ENCODE results near the gene RASL11A.

DNA sequence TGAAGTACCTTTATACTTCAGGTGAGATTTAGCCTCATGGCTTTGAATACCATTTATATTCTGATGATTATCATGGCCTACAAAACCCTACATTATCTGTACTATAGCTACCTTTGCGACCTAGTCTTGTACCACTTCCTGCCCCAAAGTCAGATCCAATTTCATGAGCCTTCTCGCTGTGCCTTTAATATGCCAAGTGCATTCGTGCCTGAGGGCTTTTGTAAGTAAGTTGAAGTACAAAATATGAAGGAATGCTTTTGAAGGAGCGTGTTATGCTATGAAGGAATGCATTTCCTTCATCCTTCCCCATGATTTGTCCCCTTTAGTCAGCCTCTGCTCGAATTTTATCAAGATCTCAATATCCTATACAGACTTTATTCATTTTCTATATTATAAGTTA lies 9.2 kb upstream of the RASL11A start:
- TF ChIP-seq, protein P1, sequence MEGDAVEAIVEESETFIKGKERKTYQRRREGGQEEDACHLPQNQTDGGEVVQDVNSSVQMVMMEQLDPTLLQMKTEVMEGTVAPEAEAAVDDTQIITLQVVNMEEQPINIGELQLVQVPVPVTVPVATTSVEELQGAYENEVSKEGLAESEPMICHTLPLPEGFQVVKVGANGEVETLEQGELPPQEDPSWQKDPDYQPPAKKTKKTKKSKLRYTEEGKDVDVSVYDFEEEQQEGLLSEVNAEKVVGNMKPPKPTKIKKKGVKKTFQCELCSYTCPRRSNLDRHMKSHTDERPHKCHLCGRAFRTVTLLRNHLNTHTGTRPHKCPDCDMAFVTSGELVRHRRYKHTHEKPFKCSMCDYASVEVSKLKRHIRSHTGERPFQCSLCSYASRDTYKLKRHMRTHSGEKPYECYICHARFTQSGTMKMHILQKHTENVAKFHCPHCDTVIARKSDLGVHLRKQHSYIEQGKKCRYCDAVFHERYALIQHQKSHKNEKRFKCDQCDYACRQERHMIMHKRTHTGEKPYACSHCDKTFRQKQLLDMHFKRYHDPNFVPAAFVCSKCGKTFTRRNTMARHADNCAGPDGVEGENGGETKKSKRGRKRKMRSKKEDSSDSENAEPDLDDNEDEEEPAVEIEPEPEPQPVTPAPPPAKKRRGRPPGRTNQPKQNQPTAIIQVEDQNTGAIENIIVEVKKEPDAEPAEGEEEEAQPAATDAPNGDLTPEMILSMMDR (IDR thresholded peaks at IDR 0.05) = no peak
- no peak for TF ChIP-seq EZH2phosphoT487 (IDR thresholded peaks at IDR 0.05)
